ENCODE data around the gene PLEKHH2. TPM values are rescaled to one million over a fixed set of nuclear protein-coding genes. Genes with fewer than 3 reads are reported as not detected.

Gene PLEKHH2
- total and polyA plus RNA-seq, 2 of the 13 experiments (the other 11 are each of a cell fraction or from before 2014, with no cell fraction given), result 1.1 to 3.0 TPM

DNA sequence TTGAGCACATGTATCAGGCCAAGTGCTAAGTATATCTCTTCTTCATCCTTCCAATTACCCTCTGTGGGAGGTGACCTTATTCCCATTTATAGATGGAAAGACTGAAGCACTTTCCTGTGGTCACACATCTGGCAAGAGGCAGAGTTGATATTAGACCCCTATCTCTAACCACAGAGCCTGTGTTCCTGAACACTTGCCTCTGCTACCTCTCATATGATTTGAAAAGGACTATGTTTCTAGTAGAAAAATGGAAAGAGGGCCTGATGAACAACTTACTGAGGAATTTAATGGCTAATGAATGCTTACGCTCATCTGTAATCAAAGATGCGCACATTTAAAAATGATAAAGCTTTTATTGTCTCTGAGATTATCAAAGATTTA is 90.6 kb downstream of the PLEKHH2 start:
- Histone ChIP-seq H3K79me2 (ENCODE audit: insufficient read depth, low read length) (no peaks in the 10 kb centered on the region), H3K4me3 (replicated peaks in 1 of 3; ENCODE audit: insufficient read depth in 1 of 3, low read depth in 2 of 3, low read length in 3 of 3) (no peak overlapping the region), H3K36me3 (replicated peaks in 1 of 2; ENCODE audit: control insufficient read depth in 1 of 2, insufficient read depth in 2 of 2, low read length in 2 of 2) (no peaks in the 10 kb centered on the region), H3K4me1 (ENCODE audit: insufficient read depth, low read length) (peaks cover 26% of the 10 kb centered on the region), H3K9me3 (ENCODE audit: low read length) (no peaks in the 10 kb centered on the region), H4K20me1 (ENCODE audit: insufficient read depth, low read length) (no peaks in the 10 kb centered on the region), H3K4me2 (ENCODE audit: low read depth, low read length) (no peak overlapping the region), H3K27me3 (ENCODE audit: control insufficient read depth in 1 of 2, insufficient read depth in 2 of 2, low read length in 2 of 2) (no peaks in the 10 kb centered on the region), H2AFZ (ENCODE audit: low read length) (no peak overlapping the region), H3K9ac (ENCODE audit: insufficient read depth, low read depth, low read length) (no peak overlapping the region), H3K27ac (ENCODE audit: extremely low read length, insufficient read depth, low read length) (no peak overlapping the region)
- over 99% methylated on average over 2 of the region's 2 CpGs for WGBS (ENCODE audit: low lambda C conversion rate)
- TF ChIP-seq ZNF337 (CRISPR knock-in tag; IDR thresholded peaks at IDR 0.05; ENCODE audit: borderline replicate concordance, low read depth) (no peak), KDM3A (CRISPR knock-in tag; IDR thresholded peaks at IDR 0.05; ENCODE audit: low read depth) (no peak), U2AF1 (optimal IDR thresholded peaks at IDR 0.05; ENCODE audit: low read depth, low read length) (no peak), SMARCC2 (IDR thresholded peaks at IDR 0.05) (no peak), ATF1 (CRISPR knock-in tag; IDR thresholded peaks at IDR 0.05) (no peak), ZNF549 (CRISPR knock-in tag; IDR thresholded peaks at IDR 0.05) (no peak), ZMAT3 (CRISPR knock-in tag; conservative IDR thresholded peaks at IDR 0.05) (no peak), HNRNPH1 (optimal IDR thresholded peaks at IDR 0.05; ENCODE audit: low read depth, low read length) (no peak), PAX8 (CRISPR knock-in tag; IDR thresholded peaks at IDR 0.05; ENCODE audit: borderline replicate concordance) (no peak), HDAC2 (CRISPR knock-in tag; IDR thresholded peaks at IDR 0.05) (no peak), ZNF619 (CRISPR knock-in tag; IDR thresholded peaks at IDR 0.05) (no peak)
- TF ChIP-seq, protein P1, sequence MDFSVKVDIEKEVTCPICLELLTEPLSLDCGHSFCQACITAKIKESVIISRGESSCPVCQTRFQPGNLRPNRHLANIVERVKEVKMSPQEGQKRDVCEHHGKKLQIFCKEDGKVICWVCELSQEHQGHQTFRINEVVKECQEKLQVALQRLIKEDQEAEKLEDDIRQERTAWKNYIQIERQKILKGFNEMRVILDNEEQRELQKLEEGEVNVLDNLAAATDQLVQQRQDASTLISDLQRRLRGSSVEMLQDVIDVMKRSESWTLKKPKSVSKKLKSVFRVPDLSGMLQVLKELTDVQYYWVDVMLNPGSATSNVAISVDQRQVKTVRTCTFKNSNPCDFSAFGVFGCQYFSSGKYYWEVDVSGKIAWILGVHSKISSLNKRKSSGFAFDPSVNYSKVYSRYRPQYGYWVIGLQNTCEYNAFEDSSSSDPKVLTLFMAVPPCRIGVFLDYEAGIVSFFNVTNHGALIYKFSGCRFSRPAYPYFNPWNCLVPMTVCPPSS (IDR thresholded peaks at IDR 0.05), result no peak
- TF ChIP-seq, protein P2, sequence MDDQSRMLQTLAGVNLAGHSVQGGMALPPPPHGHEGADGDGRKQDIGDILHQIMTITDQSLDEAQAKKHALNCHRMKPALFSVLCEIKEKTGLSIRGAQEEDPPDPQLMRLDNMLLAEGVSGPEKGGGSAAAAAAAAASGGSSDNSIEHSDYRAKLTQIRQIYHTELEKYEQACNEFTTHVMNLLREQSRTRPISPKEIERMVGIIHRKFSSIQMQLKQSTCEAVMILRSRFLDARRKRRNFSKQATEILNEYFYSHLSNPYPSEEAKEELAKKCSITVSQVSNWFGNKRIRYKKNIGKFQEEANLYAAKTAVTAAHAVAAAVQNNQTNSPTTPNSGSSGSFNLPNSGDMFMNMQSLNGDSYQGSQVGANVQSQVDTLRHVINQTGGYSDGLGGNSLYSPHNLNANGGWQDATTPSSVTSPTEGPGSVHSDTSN (CRISPR knock-in tag; IDR thresholded peaks at IDR 0.05; ENCODE audit: borderline replicate concordance), result no peak
- DNase-seq (ENCODE audit: low spot score), result no peak
- FAIRE-seq, result no peak
- ATAC-seq, result no peak
- intact Hi-C loops (cut with micrococcal nuclease; ENCODE audit: unreplicated experiment), result no loop called here
- ChIA-PET POLR2A (no interaction called here), CTCF (ENCODE audit: low intra/inter-chr PET ratio, low total read pairs) (no interaction called here)
- in situ Hi-C loops (cut with HindIII; ENCODE audit: extremely low pct_ligation_motif_present, low pct_unique_long_range_greater_than_20kb), result no loop called here
- BruUV-seq (replicated peaks), result no TSS peak
